ENCODE measurements around the gene CHD9. TPM values are rescaled to one million over a fixed set of nuclear protein-coding genes. Genes with fewer than 3 reads are reported as not detected.
A peak's percentile ranks its signal among the peaks of the same experiment; 100 is the strongest.

CHD9 gene
- 108 to 119 TPM (median 110 TPM) in 3 replicates for total RNA-seq

GRCh38 chr16:53054670-53055485, at the start of gene CHD9:
TSS of gene CHD9 (plus strand) at chr16:53054991. CDS start at chr16:53156090, 101,099 bp downstream.
- peak; percentile 66 to 85 for DNase-seq (ENCODE audit: low spot score in 2 of 2, unreplicated experiment in 2 of 2)
- no peaks in the 10 kb centered on the region for H3K36me3 Mint-ChIP-seq
- no peaks in the 10 kb centered on the region for H3K9me3 Mint-ChIP-seq
- peak within 1 kb of the TSS; percentile 85 for H3K4me3 Mint-ChIP-seq
- H3K27me3 Mint-ChIP-seq (ENCODE audit: low read depth) = no peaks in the 10 kb centered on the region
- H3K4me1 Mint-ChIP-seq = peaks cover 11% of the 10 kb centered on the region
- TF ChIP-seq, protein P1, sequence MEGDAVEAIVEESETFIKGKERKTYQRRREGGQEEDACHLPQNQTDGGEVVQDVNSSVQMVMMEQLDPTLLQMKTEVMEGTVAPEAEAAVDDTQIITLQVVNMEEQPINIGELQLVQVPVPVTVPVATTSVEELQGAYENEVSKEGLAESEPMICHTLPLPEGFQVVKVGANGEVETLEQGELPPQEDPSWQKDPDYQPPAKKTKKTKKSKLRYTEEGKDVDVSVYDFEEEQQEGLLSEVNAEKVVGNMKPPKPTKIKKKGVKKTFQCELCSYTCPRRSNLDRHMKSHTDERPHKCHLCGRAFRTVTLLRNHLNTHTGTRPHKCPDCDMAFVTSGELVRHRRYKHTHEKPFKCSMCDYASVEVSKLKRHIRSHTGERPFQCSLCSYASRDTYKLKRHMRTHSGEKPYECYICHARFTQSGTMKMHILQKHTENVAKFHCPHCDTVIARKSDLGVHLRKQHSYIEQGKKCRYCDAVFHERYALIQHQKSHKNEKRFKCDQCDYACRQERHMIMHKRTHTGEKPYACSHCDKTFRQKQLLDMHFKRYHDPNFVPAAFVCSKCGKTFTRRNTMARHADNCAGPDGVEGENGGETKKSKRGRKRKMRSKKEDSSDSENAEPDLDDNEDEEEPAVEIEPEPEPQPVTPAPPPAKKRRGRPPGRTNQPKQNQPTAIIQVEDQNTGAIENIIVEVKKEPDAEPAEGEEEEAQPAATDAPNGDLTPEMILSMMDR (IDR thresholded peaks at IDR 0.05; ENCODE audit: unreplicated experiment) = peak; percentile 99
- peak within 1 kb of the TSS; percentile 99 for H3K27ac Mint-ChIP-seq

- H3K4me1 Mint-ChIP-seq = no peaks in the 10 kb centered on the region
- H3K4me3 Mint-ChIP-seq = no peak overlapping the region
- H3K27me3 Mint-ChIP-seq (ENCODE audit: low read depth) = peaks cover 44% of the 10 kb centered on the region
- no peaks in the 10 kb centered on the region for H3K36me3 Mint-ChIP-seq
- H3K9me3 Mint-ChIP-seq = peaks cover 12% of the 10 kb centered on the region
- no peak for DNase-seq (ENCODE audit: low spot score in 2 of 2, unreplicated experiment in 2 of 2)
- H3K27ac Mint-ChIP-seq = no peak overlapping the region
- TF ChIP-seq, protein P1 (IDR thresholded peaks at IDR 0.05; ENCODE audit: unreplicated experiment) = no peak
Measured at GRCh38 chr16:53007095-53007494, 47.7 kb upstream of the CHD9 start.

- Mint-ChIP-seq H3K9me3 (peaks cover 3% of the 10 kb centered on the region), H3K27ac (no peak overlapping the region), H3K4me1 (no peaks in the 10 kb centered on the region), H3K36me3 (no peaks in the 10 kb centered on the region), H3K4me3 (no peak overlapping the region), H3K27me3 (ENCODE audit: low read depth) (peaks cover 43% of the 10 kb centered on the region)
- no peak for DNase-seq (ENCODE audit: low spot score in 2 of 2, unreplicated experiment in 2 of 2)
- TF ChIP-seq, protein P1 (IDR thresholded peaks at IDR 0.05; ENCODE audit: unreplicated experiment) = no peak
Measured at GRCh38 chr16:53014287-53014686, 40.5 kb upstream of the CHD9 start.

- Mint-ChIP-seq H3K27ac (no peak overlapping the region), H3K4me3 (no peak overlapping the region), H3K9me3 (no peaks in the 10 kb centered on the region), H3K27me3 (ENCODE audit: low read depth) (peaks cover 19% of the 10 kb centered on the region), H3K4me1 (no peaks in the 10 kb centered on the region), H3K36me3 (no peaks in the 10 kb centered on the region)
- DNase-seq (ENCODE audit: low spot score in 2 of 2, unreplicated experiment in 2 of 2) = no peak
- TF ChIP-seq, protein P1 (IDR thresholded peaks at IDR 0.05; ENCODE audit: unreplicated experiment) = no peak
Measured at GRCh38 chr16:53018834-53019416, 35.9 kb upstream of the CHD9 start.

DNA sequence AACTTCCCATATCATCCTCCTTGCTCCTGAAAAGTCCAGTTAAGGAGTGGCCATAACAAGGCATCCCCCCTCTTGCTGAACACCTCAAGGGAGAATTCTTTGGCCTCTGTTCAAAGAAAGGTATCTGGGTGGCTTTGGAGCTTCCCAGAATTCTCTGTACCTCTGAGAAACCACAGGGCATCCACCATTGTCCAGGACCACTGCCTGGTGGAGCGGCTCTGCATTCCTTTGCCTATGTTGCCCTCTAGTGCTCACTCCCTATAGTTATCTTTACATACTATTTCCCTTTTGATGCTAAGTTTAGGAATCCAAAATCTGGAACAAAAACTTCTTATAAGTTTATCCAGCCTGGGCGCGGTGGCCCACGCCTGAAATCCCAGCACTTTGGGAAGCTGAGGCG, 32.4 kb upstream of the CHD9 start:
- no peaks in the 10 kb centered on the region for H3K9me3 Mint-ChIP-seq
- H3K4me3 Mint-ChIP-seq = no peak overlapping the region
- H3K36me3 Mint-ChIP-seq = no peaks in the 10 kb centered on the region
- DNase-seq (ENCODE audit: low spot score in 2 of 2, unreplicated experiment in 2 of 2) = peak in 1 of 2 experiments; percentile 43
- TF ChIP-seq, protein P1 (IDR thresholded peaks at IDR 0.05; ENCODE audit: unreplicated experiment) = peak; percentile 63
- peaks cover 3% of the 10 kb centered on the region for H3K27me3 Mint-ChIP-seq (ENCODE audit: low read depth)
- no peak overlapping the region for H3K27ac Mint-ChIP-seq
- no peaks in the 10 kb centered on the region for H3K4me1 Mint-ChIP-seq

Measured in mesothelial cell of epicardium (in vitro differentiated cells).